PC-3 (cell line): ENCODE results near the gene GALNT18. TPM values are rescaled to one million over a fixed set of nuclear protein-coding genes. Genes with fewer than 3 reads are reported as not detected.

Experiments used
- ATAC-seq: fragments of 200-7000 bp; cut with Tn5 transposase; 2 replicates; pipeline ENCODE4 v1.9.1; 2020; ENCODE audit warnings: mild to moderate bottlenecking, moderate library complexity
- BruUV-seq: library from RNA; stranded (reverse); fragments of 400-500 nt; replicated peaks from 2 replicates; lab custom pipeline; 2021; lab: Mats Ljungman, UMichigan
- CTCF ChIA-PET: fragments of 300-600 bp; sonication (Branson Sonifier 250); formaldehyde crosslinking; loops from one replicate; lab custom pipeline; 2022; ENCODE audit warnings: antibody characterized with exemption; lab: Charles Lee
- POLR2A ChIA-PET: fragments of 300-600 bp; sonication (Branson Sonifier 250); formaldehyde crosslinking; loops from one replicate; lab custom pipeline; 2022; ENCODE audit warnings: antibody characterized with exemption; ENCODE audit not compliant: unreplicated experiment; lab: Charles Lee
- DNase-seq: peaks from one replicate; pipeline ENCODE4 v3.0.0-alpha.2; 2015
- H2AFZ ChIP-seq: fragments of 300-600 bp; sonication (generic); 2 replicates; pipeline ENCODE4 v1.6.0; 2016; ENCODE audit warnings: antibody characterized with exemption, low read length
- H3F3A ChIP-seq: fragments of 300-600 bp; sonication (generic); one replicate; pipeline ENCODE4 v1.6.0; 2017; ENCODE audit warnings: antibody characterized with exemption, low read length, control low read depth, mild to moderate bottlenecking; ENCODE audit not compliant: unreplicated experiment
- H3K27ac ChIP-seq: fragments of 300-600 bp; sonication (generic); 2 replicates; pipeline ENCODE4 v1.5.1; 2016; ENCODE audit warnings: mild to moderate bottlenecking, low read length
- H3K27me3 ChIP-seq: fragments of 300-600 bp; sonication (generic); 2 replicates; pipeline ENCODE4 v1.6.1; 2016; ENCODE audit warnings: low read length, mixed read lengths
- H3K36me3 ChIP-seq: fragments of 300-600 bp; sonication (generic); 2 replicates; pipeline ENCODE4 v1.6.1; 2016; ENCODE audit warnings: low read depth, mixed run types, low read length, mixed read lengths
- H3K4me1 ChIP-seq: fragments of 300-600 bp; sonication (generic); 2 replicates; pipeline ENCODE4 v1.5.1; 2016; ENCODE audit warnings: low read length; ENCODE audit not compliant: insufficient read depth
- H3K4me2 ChIP-seq: fragments of 300-600 bp; sonication (generic); 2 replicates; pipeline ENCODE4 v1.6.0; 2016; ENCODE audit warnings: low read length
- H3K4me3 ChIP-seq: fragments of 300-600 bp; sonication (generic); 2 replicates; pipeline ENCODE4 v1.5.1; 2016; ENCODE audit warnings: mild to moderate bottlenecking, low read length, mixed read lengths
- H3K79me2 ChIP-seq: fragments of 300-600 bp; sonication (generic); 2 replicates; pipeline ENCODE4 v1.6.1; 2017; ENCODE audit warnings: low read length, mixed read lengths
- H3K9ac ChIP-seq: fragments of 300-600 bp; sonication (generic); 2 replicates; pipeline ENCODE4 v1.6.0; 2016; ENCODE audit warnings: mild to moderate bottlenecking, low read length
- H3K9me2 ChIP-seq: fragments of 300-600 bp; sonication (generic); replicated peaks from 2 replicates; pipeline ENCODE4 v1.6.1; 2016; ENCODE audit warnings: mixed run types, low read length, mixed read lengths
- H3K9me3 ChIP-seq: fragments of 300-600 bp; sonication (generic); 2 replicates; pipeline ENCODE4 v1.6.1; 2016; ENCODE audit warnings: low read length, mixed read lengths
- H4K20me1 ChIP-seq: fragments of 300-600 bp; sonication (generic); 2 replicates; pipeline ENCODE4 v1.6.1; 2016; ENCODE audit warnings: low read length, mixed read lengths
- CTCF ChIP-seq: fragments of 300-600 bp; sonication (generic); conservative IDR thresholded peaks from 2 replicates; pipeline ENCODE4 v1.5.1; 2017; ENCODE audit warnings: antibody characterized with exemption, low read depth, mild to moderate bottlenecking, low read length
- EZH2 ChIP-seq: fragments of 300-600 bp; sonication (generic); IDR thresholded peaks from one replicate; pipeline ENCODE4 v1.6.1; 2017; ENCODE audit warnings: antibody characterized with exemption, mild to moderate bottlenecking, low read length; ENCODE audit not compliant: unreplicated experiment
- EZH2phosphoT487 ChIP-seq: fragments of 300-600 bp; sonication (generic); IDR thresholded peaks from 2 replicates; pipeline ENCODE4 v1.6.1; 2018; ENCODE audit warnings: mild to moderate bottlenecking, antibody characterized with exemption, low read length, borderline replicate concordance
- intact Hi-C: fragments of 100-400 bp; cut with micrococcal nuclease; formaldehyde crosslinking; loops from 2 replicates; pipeline ENCODE4 v1.9.0; 2023
- total RNA-seq: library from RNA; depleted of rRNA; stranded (reverse); fragments of >200 nt; gene quantifications from 2 replicates; pipeline ENCODE4 v1.2.3, GENCODE V29; 2014

Gene GALNT18
- total RNA-seq, 1 experiment from 2014 or later, result 34.5 TPM

- no peaks in the 10 kb centered on the region for H3K27me3 ChIP-seq
- intact Hi-C loops, result no loop called here
- ATAC-seq, result peak; percentile 42
Measured at GRCh38 chr11:11426226-11426952, 195.4 kb downstream of the GALNT18 start.

GRCh38 chr11:11425806-11426205 lies 196.0 kb downstream of the GALNT18 start:
- H3K36me3 ChIP-seq, result no peaks in the 10 kb centered on the region
- ChIA-PET CTCF (no interaction called here), POLR2A (no interaction called here)
- H3F3A ChIP-seq, result no peaks in the 10 kb centered on the region
- BruUV-seq, result no TSS peak
- no peaks in the 10 kb centered on the region for H3K27me3 ChIP-seq
- ATAC-seq (no peak), DNase-seq (no peak)
- no peaks in the 10 kb centered on the region for H3K9me3 ChIP-seq
- no peaks in the 10 kb centered on the region for H3K9me2 ChIP-seq
- TF ChIP-seq EZH2phosphoT487 (no peak), CTCF (no peak), EZH2 (no peak)
- no peak overlapping the region for H3K9ac ChIP-seq
- H3K79me2 ChIP-seq, result no peaks in the 10 kb centered on the region
- H3K4me2 ChIP-seq, result no peak overlapping the region
- H3K4me1 ChIP-seq, result peaks cover 20% of the 10 kb centered on the region
- intact Hi-C loops, result no loop called here
- no peak overlapping the region for H2AFZ ChIP-seq
- H3K4me3 ChIP-seq, result no peak overlapping the region
- H3K27ac ChIP-seq, result no peak overlapping the region
- no peaks in the 10 kb centered on the region for H4K20me1 ChIP-seq

More at GRCh38 chr11:11426226-11426952, 195.4 kb downstream of the GALNT18 start:
- CTCF ChIA-PET, result no interaction called here
- H3K79me2 ChIP-seq, result no peaks in the 10 kb centered on the region
- H3K4me2 ChIP-seq, result 0 out of 2 replicates have a peak overlapping the region, but pooled peaks have one; percentile 10
- H3K27ac ChIP-seq, result no peak overlapping the region
- H3K9me3 ChIP-seq, result no peaks in the 10 kb centered on the region
- POLR2A ChIA-PET, result no interaction called here
- no peaks in the 10 kb centered on the region for H4K20me1 ChIP-seq
- H3F3A ChIP-seq, result no peaks in the 10 kb centered on the region
- no TSS peak for BruUV-seq
- H3K4me3 ChIP-seq, result no peak overlapping the region
- no peak overlapping the region for H3K9ac ChIP-seq
- peak; percentile 27 for DNase-seq
- H3K9me2 ChIP-seq, result no peaks in the 10 kb centered on the region
- peaks cover 20% of the 10 kb centered on the region for H3K4me1 ChIP-seq
- H3K36me3 ChIP-seq, result no peaks in the 10 kb centered on the region
- no peak overlapping the region for H2AFZ ChIP-seq
- TF ChIP-seq EZH2phosphoT487, result no peak

- Histone ChIP-seq H3F3A (no peaks in the 10 kb centered on the region), H3K36me3 (no peaks in the 10 kb centered on the region), H3K9me3 (no peaks in the 10 kb centered on the region), H3K4me2 (no peak overlapping the region), H3K27ac (no peak overlapping the region), H4K20me1 (no peaks in the 10 kb centered on the region), H3K79me2 (no peaks in the 10 kb centered on the region), H2AFZ (no peak overlapping the region), H3K9ac (no peak overlapping the region), H3K4me3 (no peak overlapping the region), H3K27me3 (no peaks in the 10 kb centered on the region), H3K4me1 (peaks cover 20% of the 10 kb centered on the region), H3K9me2 (no peaks in the 10 kb centered on the region)
- CTCF ChIA-PET, result no interaction called here
- ATAC-seq, result no peak
- POLR2A ChIA-PET, result no interaction called here
- DNase-seq, result no peak
- intact Hi-C loops, result no loop called here
- no peak for TF ChIP-seq CTCF
- no peak for TF ChIP-seq EZH2
- no peak for TF ChIP-seq EZH2phosphoT487
- BruUV-seq, result no TSS peak
Measured at GRCh38 chr11:11424688-11425087, 197.1 kb downstream of the GALNT18 start.
